RKO (cell line): ENCODE measurements around the gene VAMP1.
"Not testable (repeated sequence)": the region's sequence is repeated elsewhere in the genome, so short reads cannot be mapped to it uniquely, and the experiment has no call there.

ENCODE experiments used
- DNase-seq: peaks from one replicate; pipeline ENCODE4 v3.0.0-alpha.2; 2016; ENCODE audit warnings: low spot score

The VAMP1 gene

DNA sequence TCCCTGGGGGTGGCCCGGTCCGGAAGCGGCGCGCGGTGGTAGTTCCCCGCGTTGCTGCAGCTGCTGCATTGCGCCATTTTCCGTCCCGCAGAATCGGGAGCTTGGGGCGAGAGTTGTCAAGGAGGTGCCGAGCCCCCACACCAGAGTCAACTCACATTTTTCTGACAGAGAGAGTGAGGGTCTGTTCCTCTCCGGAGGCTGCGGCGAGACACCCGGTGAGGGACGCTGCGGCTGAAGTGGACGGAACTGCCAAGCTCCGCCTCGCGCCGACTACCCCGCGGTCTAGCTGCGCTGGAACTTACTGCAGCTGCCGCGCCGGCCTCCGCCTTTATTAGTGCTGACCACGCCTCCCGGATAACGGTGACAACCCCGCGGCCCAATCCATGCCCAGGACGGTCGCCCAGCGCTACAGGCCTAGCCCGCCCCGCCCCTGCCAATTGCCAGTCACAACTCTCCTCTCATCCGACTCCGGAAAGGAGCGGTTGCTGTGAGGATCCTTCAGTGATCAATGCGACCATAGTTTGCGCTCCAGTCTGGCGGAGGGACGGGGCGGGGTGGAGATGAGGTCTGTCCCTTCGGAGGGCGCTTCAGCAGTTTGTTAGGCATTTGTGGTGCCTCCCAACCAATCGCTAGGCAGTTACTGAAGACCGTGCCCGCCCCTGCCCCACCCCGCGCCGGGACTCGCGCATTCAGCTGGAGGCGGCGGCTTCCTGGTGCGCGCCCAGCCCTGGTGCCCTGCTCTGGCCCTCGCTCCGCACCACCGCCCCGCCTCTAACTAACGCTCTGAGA is at the start of gene VAMP1:
VAMP1 (minus strand) TSS at position 303 of the 789 bp plus-strand sequence; CDS start at position 157, 146 bp downstream.
- peak; percentile 97 for DNase-seq

DNA sequence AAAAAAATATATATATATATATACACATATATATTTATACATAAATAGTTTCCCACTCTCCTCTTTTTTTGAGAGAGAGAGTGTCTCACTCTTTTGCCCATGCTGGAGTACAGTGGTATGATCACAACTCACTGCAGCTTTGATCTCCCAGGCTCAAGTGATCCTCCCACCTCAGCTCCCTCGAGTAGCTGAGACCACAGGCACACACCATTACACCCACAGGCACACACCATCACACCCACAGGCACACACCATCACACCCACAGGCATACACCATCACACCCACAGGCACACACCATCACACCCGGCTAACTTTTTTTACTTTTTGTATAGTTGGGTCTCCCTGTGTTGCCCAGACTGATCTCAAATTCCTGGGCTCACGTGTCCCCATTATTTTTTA is 49.7 kb upstream of the VAMP1 start:
- no peak for DNase-seq

DNA sequence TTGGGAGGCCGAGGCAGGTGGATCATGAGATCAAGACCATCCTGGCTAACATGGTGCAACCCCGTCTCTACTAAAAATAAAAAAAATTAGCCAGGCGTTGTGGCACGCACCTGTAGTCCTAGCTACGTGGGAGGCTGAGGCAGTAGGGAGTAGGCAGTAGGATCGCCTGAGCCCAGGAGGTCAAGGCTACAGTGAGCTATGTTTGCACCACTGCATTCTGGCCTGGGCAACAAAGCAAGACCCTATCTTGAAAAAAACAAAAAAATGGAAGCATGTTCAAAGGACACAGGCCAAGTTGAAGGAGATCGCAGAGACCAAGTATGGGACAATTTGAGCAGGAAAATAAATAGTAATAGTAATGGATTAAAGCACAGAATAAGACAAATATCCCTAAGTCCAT is 37.6 kb upstream of the VAMP1 start:
- no peak for DNase-seq

DNA sequence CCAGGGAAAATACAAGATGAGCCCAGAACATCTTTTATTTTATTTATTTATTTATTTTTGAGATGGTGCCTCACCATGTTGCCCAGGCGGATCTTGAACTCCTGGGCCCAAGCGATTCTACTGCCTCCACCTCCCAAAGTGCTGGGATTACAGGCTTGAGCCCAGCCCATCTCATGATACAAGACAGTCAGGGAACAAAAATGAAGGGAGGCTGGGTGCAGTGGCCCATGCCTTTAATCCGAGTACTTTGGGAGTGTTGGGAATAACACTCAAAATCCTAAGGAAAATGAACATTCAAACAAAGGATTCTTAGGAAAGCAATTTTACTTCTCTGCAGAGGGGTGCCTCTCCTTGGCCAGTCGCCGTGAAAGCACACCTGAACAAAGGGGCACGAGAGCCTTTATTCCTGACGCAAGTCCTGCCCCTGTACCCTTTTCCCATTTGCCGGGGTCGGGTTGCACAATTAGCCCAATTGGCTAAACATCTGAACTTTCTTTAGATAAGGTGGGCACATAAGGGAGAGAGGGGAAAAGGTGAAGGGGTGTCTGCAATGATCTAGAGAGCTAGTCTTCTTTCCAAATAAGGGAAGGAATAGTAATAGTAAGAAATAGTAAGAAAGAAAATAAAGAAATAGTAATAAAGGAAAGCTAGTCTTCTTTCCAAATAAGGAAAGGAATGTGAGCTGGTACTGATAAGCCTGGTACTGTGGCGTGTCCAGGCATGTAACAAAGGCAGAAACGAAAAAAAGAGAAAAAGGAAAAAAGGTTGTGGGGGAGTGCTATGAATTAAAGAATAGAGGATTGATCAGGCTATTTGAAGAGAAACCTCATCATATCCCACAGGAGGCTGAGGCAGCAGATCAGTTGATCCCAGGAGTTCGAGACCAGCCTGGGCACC is 36.9 kb upstream of the VAMP1 start:
- DNase-seq: no peak

- DNase-seq: no peak
Measured at GRCh38 chr12:6500466-6500865, 30.0 kb upstream of the VAMP1 start.

DNA sequence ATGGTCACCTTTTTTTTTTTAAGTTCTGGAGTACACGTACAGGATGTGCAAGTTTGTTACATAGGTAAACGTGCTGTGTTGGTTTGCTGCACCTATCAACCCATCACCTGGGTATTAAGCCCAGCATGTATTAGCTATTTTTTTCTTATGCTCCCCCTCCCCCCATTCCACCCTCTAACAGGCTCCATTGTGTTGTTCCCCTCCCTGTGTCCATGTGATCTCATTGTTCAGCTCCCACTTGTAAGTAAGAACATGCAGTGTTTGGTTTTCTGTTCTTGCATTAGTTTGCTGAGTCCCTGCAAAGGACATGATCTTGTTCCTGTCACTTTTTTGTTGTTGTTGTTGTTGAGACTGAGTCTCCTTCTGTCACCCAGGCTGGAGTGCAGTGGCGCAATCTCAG is 26.8 kb upstream of the VAMP1 start:
- DNase-seq: not testable (repeated sequence)

DNA sequence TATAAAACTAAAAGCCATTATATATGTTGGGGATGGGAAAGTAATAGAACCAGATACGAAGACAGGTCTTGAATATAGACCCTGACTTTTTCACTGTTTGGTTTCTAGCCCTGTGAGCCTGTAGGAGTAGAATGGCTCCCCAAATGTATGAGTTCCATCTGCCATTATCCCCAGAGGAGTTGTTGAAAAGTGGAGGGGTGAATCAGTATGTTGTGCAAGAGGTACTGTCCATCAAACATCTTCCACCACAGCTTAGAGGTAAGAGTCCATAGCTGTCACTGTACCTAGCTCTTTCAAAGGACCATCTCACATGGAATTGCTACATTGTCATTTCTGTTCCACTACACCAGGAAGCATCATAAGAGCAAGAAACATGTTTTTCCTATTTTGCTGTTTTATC is 24.5 kb upstream of the VAMP1 start:
- peak; percentile 66 for DNase-seq

DNA sequence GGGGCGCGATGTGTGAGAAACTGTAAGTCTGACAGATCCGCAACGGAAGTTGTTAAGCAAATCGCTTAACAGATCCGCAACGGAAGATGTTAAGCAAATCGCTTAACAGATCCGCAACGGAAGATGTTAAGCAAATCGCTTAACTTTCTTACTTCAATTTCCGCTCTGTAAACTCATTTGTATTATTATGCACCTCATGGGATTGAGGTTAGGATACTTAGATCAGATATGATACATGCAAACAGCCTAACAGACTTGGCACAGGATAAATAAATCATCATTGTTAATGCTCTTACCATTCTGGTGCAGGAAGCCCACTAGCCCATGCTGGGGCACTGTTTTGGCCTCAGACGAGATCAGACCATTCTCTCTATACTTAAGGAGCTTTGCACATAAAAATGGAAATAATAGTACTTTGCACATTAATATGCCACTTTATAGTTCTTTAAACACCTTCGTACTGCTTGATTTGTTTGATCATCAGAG is 23.8 kb upstream of the VAMP1 start:
- DNase-seq: peak; percentile 72

- DNase-seq: peak; percentile 98
Measured at GRCh38 chr12:6493497-6494257, 23.2 kb upstream of the VAMP1 start, which contains the start of gene NCAPD2. TSS of gene NCAPD2 (plus strand) at chr12:6494102. CDS start at chr12:6495099, 997 bp downstream.

GRCh38 chr12:6492838-6493496 is 22.5 kb upstream of the VAMP1 start, which contains the start of gene MRPL51:
TSS of gene MRPL51 (minus strand) at chr12:6493262. CDS start at chr12:6493136, 126 bp downstream.
- peak; percentile 95 for DNase-seq

DNA sequence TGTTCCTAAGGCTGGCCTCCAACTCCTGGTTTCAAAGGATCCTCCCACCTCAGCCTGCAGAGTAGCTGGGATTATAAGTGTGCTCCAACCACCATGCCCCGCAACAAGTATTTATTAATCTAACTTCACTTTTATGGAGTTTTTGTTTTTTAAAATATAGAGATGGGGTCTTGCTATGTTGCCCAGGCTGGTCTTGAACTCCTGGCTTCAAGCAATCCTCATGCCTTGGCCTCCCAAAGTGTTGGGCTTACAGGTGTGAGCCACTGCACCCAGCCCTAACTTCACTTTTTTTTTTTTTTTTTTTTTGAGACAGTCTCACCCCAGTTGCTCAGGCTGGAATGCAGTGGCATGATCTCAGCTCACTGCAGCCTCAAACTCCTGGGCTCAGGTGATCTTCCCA is 20.2 kb upstream of the VAMP1 start:
- DNase-seq: not testable (repeated sequence)

- no peak for DNase-seq
Measured at GRCh38 chr12:6489449-6489848, 19.0 kb upstream of the VAMP1 start.

GRCh38 chr12:6488240-6488639 is 17.8 kb upstream of the VAMP1 start:
- no peak for DNase-seq

- DNase-seq: no peak
Measured at GRCh38 chr12:6478416-6478815, 7.9 kb upstream of the VAMP1 start.

- not testable (repeated sequence) for DNase-seq
Measured at GRCh38 chr12:6477601-6478377, 7.3 kb upstream of the VAMP1 start.

GRCh38 chr12:6476489-6476888 is 6.0 kb upstream of the VAMP1 start:
- no peak for DNase-seq

GRCh38 chr12:6475233-6475975 is 4.9 kb upstream of the VAMP1 start:
- not testable (repeated sequence) for DNase-seq

- no peak for DNase-seq
Measured at GRCh38 chr12:6472491-6472890, 2.0 kb upstream of the VAMP1 start.

DNA sequence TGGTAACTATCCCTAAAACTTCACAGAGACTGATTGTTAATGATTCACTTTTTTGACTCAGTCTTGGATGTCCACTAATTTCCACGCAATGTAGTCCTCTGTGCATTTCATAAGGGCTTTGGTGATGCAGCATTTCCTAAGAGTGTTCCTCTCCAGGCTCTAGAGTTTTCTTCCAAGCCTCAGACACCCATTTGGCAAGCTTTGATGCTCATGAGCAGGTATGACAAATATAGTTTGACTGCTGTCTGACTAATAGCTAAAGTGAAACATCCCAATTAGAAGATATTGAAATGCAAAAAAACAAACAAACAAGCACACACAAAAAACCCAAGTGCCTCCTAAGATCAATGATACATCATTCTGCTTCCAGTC is 1.5 kb upstream of the VAMP1 start:
- DNase-seq: peak; percentile 69
